GM23338 (cell line): ENCODE measurements around the gene MTERF4. TPM values are rescaled to one million over a fixed set of nuclear protein-coding genes. Genes with fewer than 3 reads are reported as not detected.

Source experiments
- ATAC-seq: fragments of 200-7000 bp; cut with Tn5 transposase; 3 replicates; pipeline ENCODE4 v1.9.1; 2020
- DNase-seq: peaks from one replicate; pipeline ENCODE4 v3.0.0-alpha.2; 2015; ENCODE audit warnings: low spot score
- H2AFZ ChIP-seq: fragments of 200-600 bp; sonication (generic); 2 replicates; pipeline ENCODE4 v1.8.0; 2016; ENCODE audit warnings: antibody characterized with exemption, mild to moderate bottlenecking, moderate library complexity
- H3F3A ChIP-seq: fragments of 200-600 bp; sonication (generic); replicated peaks from 2 replicates; pipeline ENCODE4 v1.8.0; 2017; ENCODE audit warnings: antibody characterized with exemption, mixed run types, low read depth
- H3K27ac ChIP-seq: fragments of 200-600 bp; sonication (generic); 2 replicates; pipeline ENCODE4 v1.6.1; 2016; ENCODE audit warnings: low read depth
- H3K27me3 ChIP-seq: fragments of 200-600 bp; sonication (generic); 2 replicates; pipeline ENCODE4 v1.8.0; 2016; ENCODE audit warnings: mild to moderate bottlenecking, mixed run types, moderate library complexity; ENCODE audit not compliant: insufficient read depth
- H3K36me3 ChIP-seq: fragments of 200-600 bp; sonication (generic); 2 replicates; pipeline ENCODE4 v1.8.0; 2016; ENCODE audit warnings: mild to moderate bottlenecking; ENCODE audit not compliant: insufficient read depth
- H3K4me1 ChIP-seq: fragments of 200-600 bp; sonication (generic); 2 replicates; pipeline ENCODE4 v1.8.0; 2016; ENCODE audit warnings: mild to moderate bottlenecking, moderate library complexity; ENCODE audit not compliant: insufficient read depth
- H3K4me2 ChIP-seq: fragments of 200-600 bp; sonication (generic); 2 replicates; pipeline ENCODE4 v1.7.1; 2017; ENCODE audit warnings: mixed run types
- H3K4me3 ChIP-seq: fragments of 200-600 bp; sonication (generic); 2 replicates; pipeline ENCODE4 v1.6.1; 2016; ENCODE audit warnings: mixed run types
- H3K79me2 ChIP-seq: fragments of 200-600 bp; sonication (generic); replicated peaks from 2 replicates; pipeline ENCODE4 v1.8.0; 2017; ENCODE audit warnings: mild to moderate bottlenecking; ENCODE audit not compliant: insufficient read depth
- H3K9me2 ChIP-seq: fragments of 200-600 bp; sonication (generic); 2 replicates; pipeline ENCODE4 v1.8.0; 2017; ENCODE audit not compliant: insufficient read depth
- H4K20me1 ChIP-seq: fragments of 200-600 bp; sonication (generic); replicated peaks from 2 replicates; pipeline ENCODE4 v1.8.0; 2017; ENCODE audit warnings: mild to moderate bottlenecking; ENCODE audit not compliant: insufficient read depth
- H3K27ac Mint-ChIP-seq: 2 replicates; pipeline ENCODE4 v1.8.0; 2020; ENCODE audit warnings: inconsistent platforms, mild to moderate bottlenecking, moderate library complexity, mixed read lengths
- H3K27me3 Mint-ChIP-seq: 3 replicates; pipeline ENCODE4 v1.8.0; 2022; ENCODE audit warnings: low read depth, mild to moderate bottlenecking, moderate library complexity, mixed read lengths, inconsistent platforms; ENCODE audit not compliant: insufficient read depth, poor library complexity
- H3K36me3 Mint-ChIP-seq: 3 replicates; pipeline ENCODE4 v1.8.0; 2021; ENCODE audit warnings: low read depth, mild to moderate bottlenecking, inconsistent platforms, moderate library complexity, mixed read lengths
- H3K4me1 Mint-ChIP-seq: 3 replicates; pipeline ENCODE4 v1.8.0; 2020; ENCODE audit warnings: mild to moderate bottlenecking, inconsistent platforms, mixed read lengths
- H3K4me3 Mint-ChIP-seq: 3 replicates; pipeline ENCODE4 v1.8.0; 2021; ENCODE audit warnings: moderate library complexity, mild to moderate bottlenecking, inconsistent platforms, mixed read lengths
- H3K9me3 Mint-ChIP-seq: 3 replicates; pipeline ENCODE4 v1.8.0; 2020; ENCODE audit warnings: moderate library complexity, mild to moderate bottlenecking, inconsistent platforms, mixed read lengths
- POLR2AphosphoS5 ChIP-seq: IDR thresholded peaks from 2 replicates; pipeline ENCODE4 v1.6.1; 2016; ENCODE audit warnings: antibody characterized with exemption, low read depth
- ZNF114 ChIP-seq: fragments of 250-450 bp; sonication (Bioruptor Pico); IDR thresholded peaks from 2 replicates; pipeline ENCODE4 v1.5.0; 2020; ENCODE audit warnings: mild to moderate bottlenecking, moderate library complexity
- ZNF331 ChIP-seq: fragments of 250-450 bp; sonication (Bioruptor Pico); IDR thresholded peaks from 2 replicates; pipeline ENCODE4 v1.5.0; 2020; ENCODE audit warnings: low read depth, mild to moderate bottlenecking, moderate library complexity
- polyA plus RNA-seq: library from polyadenylated mRNA; unstranded; fragments of >200 nt; fragmentation: Nextera tagmentation; extraction: Ambion mirVana; gene quantifications from 2 replicates; pipeline ENCODE4 v1.2.1, GENCODE V29; 2016
- total RNA-seq: library from RNA; depleted of rRNA; stranded (reverse); fragments of >200 nt; shearing (Covaris generic); gene quantifications from 2 replicates; pipeline ENCODE4 v1.2.3, GENCODE V29; 2014
- TF ChIP-seq, protein P1 (sequence below): IDR thresholded peaks from 2 replicates; pipeline ENCODE4 v1.6.1; 2016; ENCODE audit warnings: antibody characterized with exemption
- TF ChIP-seq, protein P2 (sequence below): IDR thresholded peaks from one replicate; pipeline ENCODE4 v1.6.1; 2018; ENCODE audit warnings: antibody characterized with exemption; ENCODE audit not compliant: unreplicated experiment
- TF ChIP-seq, protein P3 (sequence below), 2 experiments: fragments of 200-600 bp in 1 of 2; sonication (generic) in 1 of 2; conservative IDR thresholded peaks; 2 replicates each; pipeline versions ENCODE4 v1.5.1 to v1.6.1; 2016 to 2017; ENCODE audit warnings: antibody characterized with exemption in 2 of 2, low read depth in 2 of 2, mild to moderate bottlenecking in 2 of 2, moderate library complexity in 1 of 2

The MTERF4 gene
- total and polyA plus RNA-seq, 2 experiments from 2014 or later: 15.3 to 63.6 TPM

DNA sequence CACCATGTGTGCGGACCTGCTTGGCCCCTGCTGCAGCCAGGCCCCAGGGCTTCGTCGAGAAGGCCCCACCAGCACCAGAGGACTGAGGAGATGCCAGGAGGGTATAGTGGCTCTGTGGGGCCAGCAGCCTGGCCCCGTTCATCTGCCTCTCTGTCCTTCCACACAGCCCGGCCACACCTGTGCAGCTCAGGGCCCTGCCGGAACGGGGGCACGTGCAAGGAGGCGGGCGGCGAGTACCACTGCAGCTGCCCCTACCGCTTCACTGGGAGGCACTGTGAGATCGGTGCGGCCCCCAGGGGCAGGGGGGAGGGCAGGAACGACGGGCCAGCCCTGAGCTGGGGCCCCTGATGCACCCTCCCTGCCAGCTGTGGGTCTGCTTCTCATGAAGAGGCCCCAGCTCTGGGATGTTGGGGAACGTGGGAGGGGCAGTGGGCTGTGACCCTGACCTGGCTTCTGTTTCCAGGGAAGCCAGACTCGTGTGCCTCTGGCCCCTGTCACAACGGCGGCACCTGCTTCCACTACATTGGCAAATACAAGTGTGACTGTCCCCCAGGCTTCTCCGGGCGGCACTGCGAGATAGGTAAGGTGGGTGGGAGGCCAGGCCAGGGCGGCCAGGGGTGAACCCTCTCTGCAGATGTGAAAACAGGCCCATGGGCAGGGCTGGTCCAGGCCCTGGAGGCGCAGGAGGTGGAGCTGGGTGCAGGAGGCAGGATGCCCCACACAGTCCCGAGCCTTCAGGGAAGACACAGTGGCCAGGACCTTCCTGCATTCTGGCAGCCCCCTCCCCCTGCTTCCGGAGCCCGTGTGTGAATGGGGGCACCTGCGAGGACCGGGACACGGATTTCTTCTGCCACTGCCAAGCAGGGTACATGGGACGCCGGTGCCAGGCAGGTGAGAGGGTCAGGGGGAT lies 50.3 kb downstream of the MTERF4 start:
- no peaks in the 10 kb centered on the region for H3F3A ChIP-seq
- H2AFZ ChIP-seq: no peak overlapping the region
- H3K4me3 ChIP-seq: no peak overlapping the region
- ATAC-seq (no peak), DNase-seq (no peak)
- H4K20me1 ChIP-seq: 0 out of 2 replicates have a peak, but pooled peaks cover 2% of the 10 kb centered on the region
- H3K9me3 Mint-ChIP-seq: no peaks in the 10 kb centered on the region
- TF ChIP-seq, protein P1, sequence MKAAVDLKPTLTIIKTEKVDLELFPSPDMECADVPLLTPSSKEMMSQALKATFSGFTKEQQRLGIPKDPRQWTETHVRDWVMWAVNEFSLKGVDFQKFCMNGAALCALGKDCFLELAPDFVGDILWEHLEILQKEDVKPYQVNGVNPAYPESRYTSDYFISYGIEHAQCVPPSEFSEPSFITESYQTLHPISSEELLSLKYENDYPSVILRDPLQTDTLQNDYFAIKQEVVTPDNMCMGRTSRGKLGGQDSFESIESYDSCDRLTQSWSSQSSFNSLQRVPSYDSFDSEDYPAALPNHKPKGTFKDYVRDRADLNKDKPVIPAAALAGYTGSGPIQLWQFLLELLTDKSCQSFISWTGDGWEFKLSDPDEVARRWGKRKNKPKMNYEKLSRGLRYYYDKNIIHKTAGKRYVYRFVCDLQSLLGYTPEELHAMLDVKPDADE: no peak
- no peak for TF ChIP-seq ZNF331
- no peak for TF ChIP-seq ZNF114 (CRISPR knock-in tag)
- TF ChIP-seq POLR2AphosphoS5: no peak
- TF ChIP-seq, protein P2, sequence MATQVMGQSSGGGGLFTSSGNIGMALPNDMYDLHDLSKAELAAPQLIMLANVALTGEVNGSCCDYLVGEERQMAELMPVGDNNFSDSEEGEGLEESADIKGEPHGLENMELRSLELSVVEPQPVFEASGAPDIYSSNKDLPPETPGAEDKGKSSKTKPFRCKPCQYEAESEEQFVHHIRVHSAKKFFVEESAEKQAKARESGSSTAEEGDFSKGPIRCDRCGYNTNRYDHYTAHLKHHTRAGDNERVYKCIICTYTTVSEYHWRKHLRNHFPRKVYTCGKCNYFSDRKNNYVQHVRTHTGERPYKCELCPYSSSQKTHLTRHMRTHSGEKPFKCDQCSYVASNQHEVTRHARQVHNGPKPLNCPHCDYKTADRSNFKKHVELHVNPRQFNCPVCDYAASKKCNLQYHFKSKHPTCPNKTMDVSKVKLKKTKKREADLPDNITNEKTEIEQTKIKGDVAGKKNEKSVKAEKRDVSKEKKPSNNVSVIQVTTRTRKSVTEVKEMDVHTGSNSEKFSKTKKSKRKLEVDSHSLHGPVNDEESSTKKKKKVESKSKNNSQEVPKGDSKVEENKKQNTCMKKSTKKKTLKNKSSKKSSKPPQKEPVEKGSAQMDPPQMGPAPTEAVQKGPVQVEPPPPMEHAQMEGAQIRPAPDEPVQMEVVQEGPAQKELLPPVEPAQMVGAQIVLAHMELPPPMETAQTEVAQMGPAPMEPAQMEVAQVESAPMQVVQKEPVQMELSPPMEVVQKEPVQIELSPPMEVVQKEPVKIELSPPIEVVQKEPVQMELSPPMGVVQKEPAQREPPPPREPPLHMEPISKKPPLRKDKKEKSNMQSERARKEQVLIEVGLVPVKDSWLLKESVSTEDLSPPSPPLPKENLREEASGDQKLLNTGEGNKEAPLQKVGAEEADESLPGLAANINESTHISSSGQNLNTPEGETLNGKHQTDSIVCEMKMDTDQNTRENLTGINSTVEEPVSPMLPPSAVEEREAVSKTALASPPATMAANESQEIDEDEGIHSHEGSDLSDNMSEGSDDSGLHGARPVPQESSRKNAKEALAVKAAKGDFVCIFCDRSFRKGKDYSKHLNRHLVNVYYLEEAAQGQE: no peak
- no peaks in the 10 kb centered on the region for H3K36me3 ChIP-seq
- H3K36me3 Mint-ChIP-seq: no peaks in the 10 kb centered on the region
- no peaks in the 10 kb centered on the region for H3K4me1 ChIP-seq
- H3K27ac Mint-ChIP-seq: no peak overlapping the region
- no peaks in the 10 kb centered on the region for H3K27me3 ChIP-seq
- no peaks in the 10 kb centered on the region for H3K79me2 ChIP-seq
- no peaks in the 10 kb centered on the region for H3K4me1 Mint-ChIP-seq
- no peaks in the 10 kb centered on the region; the same call in 1 of the 2 replicates for H3K9me2 ChIP-seq
- no peak overlapping the region for H3K4me2 ChIP-seq
- no peak overlapping the region for H3K4me3 Mint-ChIP-seq
- no peak overlapping the region for H3K27ac ChIP-seq
- H3K27me3 Mint-ChIP-seq: peaks cover 2% of the 10 kb centered on the region

DNA sequence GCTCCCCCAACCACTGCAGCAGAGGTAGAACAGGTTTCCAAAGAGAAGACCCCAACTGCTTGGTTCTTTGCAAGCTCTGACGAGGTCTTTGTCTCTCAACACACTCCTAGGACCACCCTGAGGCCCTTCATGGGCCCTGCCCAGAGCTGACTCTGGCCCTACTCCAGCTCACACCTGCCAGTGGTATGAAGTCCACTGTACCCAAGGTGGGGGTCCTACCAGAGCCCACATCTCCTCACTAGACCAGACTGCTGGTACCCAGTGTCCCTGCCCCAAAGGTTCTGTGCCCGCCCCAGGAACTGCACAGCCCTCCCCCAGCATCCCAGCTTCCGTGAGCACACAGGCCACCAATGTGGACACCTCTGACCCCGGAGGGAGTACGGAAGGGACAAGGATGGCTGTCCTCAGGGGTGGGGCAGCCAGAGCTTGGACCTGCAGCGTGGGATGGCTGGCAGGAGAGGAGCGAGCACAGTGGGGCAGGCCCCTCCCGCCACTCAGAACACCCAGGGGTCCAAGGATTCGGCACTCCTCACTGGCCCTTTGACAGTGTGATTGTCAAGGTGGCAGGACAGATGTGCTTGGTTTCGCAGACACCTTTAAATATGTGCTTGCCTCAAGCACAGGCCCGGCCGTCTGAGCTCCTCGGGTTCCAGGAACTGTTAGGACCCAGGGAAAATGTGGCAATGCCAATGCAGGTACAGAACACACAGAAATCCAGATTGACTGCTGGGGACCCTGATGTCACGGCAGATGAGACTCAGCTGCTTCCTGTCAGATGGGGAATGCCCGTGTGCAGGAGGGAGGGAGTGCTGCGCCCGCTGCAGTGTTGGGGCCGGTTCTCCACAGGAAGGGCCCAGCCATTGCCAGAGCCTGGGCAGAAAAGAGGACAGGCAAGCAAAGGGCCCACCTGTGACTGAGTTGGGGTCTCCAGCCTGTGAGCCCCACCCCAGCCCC lies 51.2 kb downstream of the MTERF4 start:
- Mint-ChIP-seq H3K4me3 (no peak overlapping the region), H3K36me3 (no peaks in the 10 kb centered on the region), H3K27me3 (peaks cover 2% of the 10 kb centered on the region), H3K9me3 (peaks cover 2% of the 10 kb centered on the region; the same call in 1 of the 3 replicates), H3K27ac (no peak overlapping the region), H3K4me1 (no peaks in the 10 kb centered on the region; the same call in 2 of the 3 replicates)
- Histone ChIP-seq H3K4me2 (no peak overlapping the region), H3F3A (no peaks in the 10 kb centered on the region), H3K4me3 (no peak overlapping the region), H3K9me2 (peaks cover 4% of the 10 kb centered on the region; the same call in 1 of the 2 replicates), H3K36me3 (no peaks in the 10 kb centered on the region), H3K27ac (no peak overlapping the region), H4K20me1 (no peaks in the 10 kb centered on the region), H3K27me3 (no peaks in the 10 kb centered on the region), H3K4me1 (no peaks in the 10 kb centered on the region), H3K79me2 (no peaks in the 10 kb centered on the region), H2AFZ (no peak overlapping the region)
- DNase-seq (no peak), ATAC-seq (no peak)
- TF ChIP-seq, protein P3, sequence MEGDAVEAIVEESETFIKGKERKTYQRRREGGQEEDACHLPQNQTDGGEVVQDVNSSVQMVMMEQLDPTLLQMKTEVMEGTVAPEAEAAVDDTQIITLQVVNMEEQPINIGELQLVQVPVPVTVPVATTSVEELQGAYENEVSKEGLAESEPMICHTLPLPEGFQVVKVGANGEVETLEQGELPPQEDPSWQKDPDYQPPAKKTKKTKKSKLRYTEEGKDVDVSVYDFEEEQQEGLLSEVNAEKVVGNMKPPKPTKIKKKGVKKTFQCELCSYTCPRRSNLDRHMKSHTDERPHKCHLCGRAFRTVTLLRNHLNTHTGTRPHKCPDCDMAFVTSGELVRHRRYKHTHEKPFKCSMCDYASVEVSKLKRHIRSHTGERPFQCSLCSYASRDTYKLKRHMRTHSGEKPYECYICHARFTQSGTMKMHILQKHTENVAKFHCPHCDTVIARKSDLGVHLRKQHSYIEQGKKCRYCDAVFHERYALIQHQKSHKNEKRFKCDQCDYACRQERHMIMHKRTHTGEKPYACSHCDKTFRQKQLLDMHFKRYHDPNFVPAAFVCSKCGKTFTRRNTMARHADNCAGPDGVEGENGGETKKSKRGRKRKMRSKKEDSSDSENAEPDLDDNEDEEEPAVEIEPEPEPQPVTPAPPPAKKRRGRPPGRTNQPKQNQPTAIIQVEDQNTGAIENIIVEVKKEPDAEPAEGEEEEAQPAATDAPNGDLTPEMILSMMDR (conservative IDR thresholded peaks at IDR 0.05; ENCODE audit: low read depth in 2 of 2): no peak
- TF ChIP-seq, protein P1: no peak
